Right atrium auricular region (tissue), 2 donors: ENCODE measurements around the gene FBXO9. TPM values are rescaled to one million over a fixed set of nuclear protein-coding genes. Genes with fewer than 3 reads are reported as not detected.

Source experiments
- DNase-seq: peaks from one replicate; pipeline ENCODE4 v3.0.0-alpha.2; 2019; ENCODE audit warnings: low spot score
- H3K27ac ChIP-seq, 2 donors: fragments of 200-600 bp; sonication (generic); 1 replicate in 1 of 2; 2 replicates in 1 of 2; pipeline ENCODE4 v1.5.1; 2016 to 2019
- H3K27me3 ChIP-seq, 2 donors: fragments of 200-600 bp; sonication (generic); one replicate each; pipeline versions ENCODE4 v1.5.1 to v1.6.0; 2017 to 2019
- H3K36me3 ChIP-seq: fragments of 200-600 bp; sonication (generic); one replicate; pipeline ENCODE4 v1.5.1; 2016
- H3K4me1 ChIP-seq, 2 donors: fragments of 200-600 bp; sonication (generic); one replicate each; pipeline versions ENCODE4 v1.5.1 to v1.6.0; 2017 to 2019
- H3K4me3 ChIP-seq, 2 donors: fragments of 200-600 bp; sonication (generic); 1 replicate in 1 of 2; 2 replicates in 1 of 2; pipeline ENCODE4 v1.5.1; 2017 to 2019; ENCODE audit warnings: mild to moderate bottlenecking in 1 of 2, moderate library complexity in 1 of 2
- H3K9me3 ChIP-seq, 2 donors: fragments of 200-600 bp; sonication (generic); one replicate each; pipeline ENCODE4 v1.5.1; 2019
- CTCF ChIP-seq, 2 donors: fragments of 200-600 bp; sonication (generic); IDR thresholded peaks; one replicate each; pipeline ENCODE4 v1.5.1; 2019; ENCODE audit warnings: antibody characterized with exemption in 2 of 2
- total RNA-seq, 2 donors: library from RNA; depleted of rRNA; stranded (reverse); fragments of >200 nt; gene quantifications; one replicate each; pipeline ENCODE4 v1.1.0, GENCODE V29; 2016

Gene FBXO9
- total RNA-seq, 2 donors from 2014 or later, result 35.8 to 50.5 TPM

GRCh38 chr6:53100561-53100960, 35.4 kb downstream of the FBXO9 start:
- Histone ChIP-seq H3K27me3 (no peaks in the 10 kb centered on the region), H3K9me3 (no peaks in the 10 kb centered on the region), H3K27ac (no peak overlapping the region), H3K36me3 (peaks cover 54% of the 10 kb centered on the region), H3K4me3 (no peak overlapping the region), H3K4me1 (no peaks in the 10 kb centered on the region)
- no peak for DNase-seq
- no peak for TF ChIP-seq CTCF (IDR thresholded peaks at IDR 0.05)

GRCh38 chr6:53101006-53101405, 35.8 kb downstream of the FBXO9 start:
- TF ChIP-seq CTCF (IDR thresholded peaks at IDR 0.05), result no peak
- Histone ChIP-seq H3K27ac (no peak overlapping the region), H3K27me3 (no peaks in the 10 kb centered on the region), H3K36me3 (peaks cover 50% of the 10 kb centered on the region), H3K4me1 (no peaks in the 10 kb centered on the region), H3K9me3 (no peaks in the 10 kb centered on the region), H3K4me3 (no peak overlapping the region)
- DNase-seq, result no peak

GRCh38 chr6:53103993-53104675, 38.9 kb downstream of the FBXO9 start:
- no peak overlapping the region for H3K4me3 ChIP-seq
- no peak overlapping the region for H3K27ac ChIP-seq
- DNase-seq, result no peak
- no peaks in the 10 kb centered on the region for H3K27me3 ChIP-seq
- H3K9me3 ChIP-seq, result no peaks in the 10 kb centered on the region
- no peaks in the 10 kb centered on the region for H3K4me1 ChIP-seq
- peaks cover 19% of the 10 kb centered on the region for H3K36me3 ChIP-seq
- peak in 1 of 2 donors; percentile 22 for TF ChIP-seq CTCF (IDR thresholded peaks at IDR 0.05)

GRCh38 chr6:53104916-53105315, 39.7 kb downstream of the FBXO9 start:
- H3K27ac ChIP-seq, result no peak overlapping the region
- no peak for DNase-seq
- no peak for TF ChIP-seq CTCF (IDR thresholded peaks at IDR 0.05)
- H3K27me3 ChIP-seq, result no peaks in the 10 kb centered on the region
- no peaks in the 10 kb centered on the region for H3K9me3 ChIP-seq
- peaks cover 17% of the 10 kb centered on the region for H3K36me3 ChIP-seq
- no peak overlapping the region for H3K4me3 ChIP-seq
- H3K4me1 ChIP-seq, result no peaks in the 10 kb centered on the region

- H3K4me1 ChIP-seq, result no peaks in the 10 kb centered on the region
- peaks cover 4% of the 10 kb centered on the region for H3K36me3 ChIP-seq
- no peak for TF ChIP-seq CTCF (IDR thresholded peaks at IDR 0.05)
- no peak for DNase-seq
- H3K27ac ChIP-seq, result peak overlapping the region in 1 of 2 donors; percentile 36
- H3K4me3 ChIP-seq, result no peak overlapping the region
- no peaks in the 10 kb centered on the region for H3K27me3 ChIP-seq
- H3K9me3 ChIP-seq, result no peaks in the 10 kb centered on the region
Observed at GRCh38 chr6:53107091-53107490, 41.9 kb downstream of the FBXO9 start.

- Histone ChIP-seq H3K27ac (no peak overlapping the region), H3K4me3 (no peak overlapping the region), H3K4me1 (no peaks in the 10 kb centered on the region), H3K27me3 (no peaks in the 10 kb centered on the region), H3K9me3 (no peaks in the 10 kb centered on the region), H3K36me3 (no peaks in the 10 kb centered on the region)
- DNase-seq, result no peak
- TF ChIP-seq CTCF (IDR thresholded peaks at IDR 0.05), result no peak
Observed at GRCh38 chr6:53109612-53110011, 44.4 kb downstream of the FBXO9 start.
